GM21723 (cell line): Measurements from ENCODE around the gene TPRA1.
"Not testable (repeated sequence)": the region's sequence is repeated elsewhere in the genome, so short reads cannot be mapped to it uniquely, and the experiment has no call there.

Experiments
- ATAC-seq: cut with Tn5 transposase; IDR thresholded peaks from one replicate; pipeline ENCODE4 v1.9.1; 2021; ENCODE audit warnings: mild to moderate bottlenecking, moderate library complexity; ENCODE audit not compliant: unreplicated experiment

TPRA1 gene

GRCh38 chr3:127539366-127540060, 51.0 kb downstream of the TPRA1 start:
- ATAC-seq: no peak

- no peak for ATAC-seq
Observed at GRCh38 chr3:127538569-127538968, 52.0 kb downstream of the TPRA1 start.

GRCh38 chr3:127536830-127537812, 53.4 kb downstream of the TPRA1 start:
- ATAC-seq: no peak

- ATAC-seq: no peak
Observed at GRCh38 chr3:127535901-127536829, 54.4 kb downstream of the TPRA1 start.

- ATAC-seq: no peak
Observed at GRCh38 chr3:127535106-127535785, 55.3 kb downstream of the TPRA1 start.

GRCh38 chr3:127534564-127534963, 56.0 kb downstream of the TPRA1 start:
- ATAC-seq: no peak

GRCh38 chr3:127534161-127534451, 56.4 kb downstream of the TPRA1 start:
- no peak for ATAC-seq

GRCh38 chr3:127532561-127533203, 57.9 kb downstream of the TPRA1 start:
- no peak for ATAC-seq

GRCh38 chr3:127531821-127532220, 58.7 kb downstream of the TPRA1 start:
- no peak for ATAC-seq

GRCh38 chr3:127530863-127531262, 59.7 kb downstream of the TPRA1 start:
- not testable (repeated sequence) for ATAC-seq

- no peak for ATAC-seq
Observed at GRCh38 chr3:127529346-127530188, 61.0 kb downstream of the TPRA1 start.

GRCh38 chr3:127525373-127525772, 65.2 kb downstream of the TPRA1 start:
- ATAC-seq: no peak

GRCh38 chr3:127524296-127524896, 66.1 kb downstream of the TPRA1 start:
- no peak for ATAC-seq
